ENCODE data around the gene OTP. TPM values are rescaled to one million over a fixed set of nuclear protein-coding genes. Genes with fewer than 3 reads are reported as not detected.
A peak's percentile ranks its signal among the peaks of the same experiment; 100 is the strongest.

Gene OTP
- total RNA-seq (not detected), polyA plus RNA-seq (not detected)
- long read RNA-seq, donor 1 = 0 reads
- long read RNA-seq, donor 2 = 0 reads
- long read RNA-seq, donor 3 = 0 reads
- long read RNA-seq, donor 4 = 0 reads
- long read RNA-seq, donor 5 = 0 reads
- long read RNA-seq, donor 6 = 0 reads
- long read RNA-seq, donor 7 = 0 reads
- long read RNA-seq, donor 8 = 0 reads
- long read RNA-seq, donor 9 = 0 reads
- long read RNA-seq, donor 10 = 0 reads

- peaks cover 61 to 100% (median 99%) of the 10 kb centered on the region in 3 donors for H3K27me3 ChIP-seq
- no peak within 1 kb of the TSS for H3K27ac ChIP-seq
- peaks cover 0 to 49% (median 8%) of the 10 kb centered on the region in 4 donors for H3K9me3 ChIP-seq
- peaks cover 11 to 51% (median 34%) of the 10 kb centered on the region in 4 donors for H3K4me1 ChIP-seq
- no peaks in the 10 kb centered on the region for H3K36me3 ChIP-seq
- intact Hi-C loops (cut with DNase I; ENCODE audit: low total_unique reads) = no loop called here
- WGBS, 5 donors = 9 to 18% (median 16%) methylated on average over 24 of the region's 24 CpGs
- TF ChIP-seq, protein P1, sequence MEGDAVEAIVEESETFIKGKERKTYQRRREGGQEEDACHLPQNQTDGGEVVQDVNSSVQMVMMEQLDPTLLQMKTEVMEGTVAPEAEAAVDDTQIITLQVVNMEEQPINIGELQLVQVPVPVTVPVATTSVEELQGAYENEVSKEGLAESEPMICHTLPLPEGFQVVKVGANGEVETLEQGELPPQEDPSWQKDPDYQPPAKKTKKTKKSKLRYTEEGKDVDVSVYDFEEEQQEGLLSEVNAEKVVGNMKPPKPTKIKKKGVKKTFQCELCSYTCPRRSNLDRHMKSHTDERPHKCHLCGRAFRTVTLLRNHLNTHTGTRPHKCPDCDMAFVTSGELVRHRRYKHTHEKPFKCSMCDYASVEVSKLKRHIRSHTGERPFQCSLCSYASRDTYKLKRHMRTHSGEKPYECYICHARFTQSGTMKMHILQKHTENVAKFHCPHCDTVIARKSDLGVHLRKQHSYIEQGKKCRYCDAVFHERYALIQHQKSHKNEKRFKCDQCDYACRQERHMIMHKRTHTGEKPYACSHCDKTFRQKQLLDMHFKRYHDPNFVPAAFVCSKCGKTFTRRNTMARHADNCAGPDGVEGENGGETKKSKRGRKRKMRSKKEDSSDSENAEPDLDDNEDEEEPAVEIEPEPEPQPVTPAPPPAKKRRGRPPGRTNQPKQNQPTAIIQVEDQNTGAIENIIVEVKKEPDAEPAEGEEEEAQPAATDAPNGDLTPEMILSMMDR (IDR thresholded peaks at IDR 0.05) = no peak
- TF ChIP-seq POLR2A (IDR thresholded peaks at IDR 0.05) (no peak), EP300 (IDR thresholded peaks at IDR 0.05) (no peak), POLR2AphosphoS5 (IDR thresholded peaks at IDR 0.05) (no peak)
- DNase-seq = no peak
- peak within 1 kb of the TSS in 1 of 4 donors; percentile 22 for H3K4me3 ChIP-seq
Observed at GRCh38 chr5:77637998-77638762, at the start of gene OTP. OTP (minus strand) TSS chr5:77638713; CDS start chr5:77638549, 164 bp downstream.

DNA sequence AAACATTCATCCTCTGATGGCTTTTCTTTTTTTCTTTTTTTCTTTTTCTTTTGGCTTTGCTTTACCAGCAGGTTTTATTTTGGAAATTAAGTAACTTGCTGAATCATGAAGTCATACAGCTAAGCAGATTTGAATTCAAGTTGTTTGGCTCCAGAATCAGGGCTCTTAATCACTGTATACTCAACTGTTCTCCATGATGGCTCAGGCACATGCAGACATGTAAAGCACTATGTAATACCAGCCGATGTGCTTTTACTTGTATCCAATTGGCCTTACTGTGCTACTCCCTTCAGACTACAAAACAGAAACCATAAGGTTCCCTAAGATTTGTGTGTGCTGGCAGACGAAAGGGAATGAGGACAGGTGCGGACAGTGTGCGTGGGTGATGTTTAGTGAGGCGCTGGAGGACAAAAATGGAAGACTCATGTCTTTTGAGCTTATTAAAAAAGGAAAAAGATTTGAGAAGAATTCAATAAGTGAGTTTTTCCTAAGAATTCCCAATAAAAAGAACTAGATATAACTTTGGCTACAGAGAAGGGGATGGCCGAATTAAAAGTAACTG lies 44.7 kb upstream of the OTP start:
- DNase-seq = no peak
- intact Hi-C loops (cut with DNase I; ENCODE audit: low total_unique reads) = no loop called here
- Histone ChIP-seq H3K9me3 (no peaks in the 10 kb centered on the region), H3K4me1 (no peaks in the 10 kb centered on the region), H3K27me3 (no peaks in the 10 kb centered on the region), H3K36me3 (peaks cover 0 to 10% (median 6%) of the 10 kb centered on the region in 4 donors), H3K4me3 (no peak overlapping the region), H3K27ac (no peak overlapping the region)
- TF ChIP-seq, protein P1 (IDR thresholded peaks at IDR 0.05) = no peak
- TF ChIP-seq EP300 (IDR thresholded peaks at IDR 0.05) = no peak
- TF ChIP-seq POLR2A (IDR thresholded peaks at IDR 0.05) = no peak
- TF ChIP-seq POLR2AphosphoS5 (IDR thresholded peaks at IDR 0.05) = no peak
- WGBS, 5 donors = 90 to 94% (median 93%) methylated on average over 6 of the region's 6 CpGs

DNA sequence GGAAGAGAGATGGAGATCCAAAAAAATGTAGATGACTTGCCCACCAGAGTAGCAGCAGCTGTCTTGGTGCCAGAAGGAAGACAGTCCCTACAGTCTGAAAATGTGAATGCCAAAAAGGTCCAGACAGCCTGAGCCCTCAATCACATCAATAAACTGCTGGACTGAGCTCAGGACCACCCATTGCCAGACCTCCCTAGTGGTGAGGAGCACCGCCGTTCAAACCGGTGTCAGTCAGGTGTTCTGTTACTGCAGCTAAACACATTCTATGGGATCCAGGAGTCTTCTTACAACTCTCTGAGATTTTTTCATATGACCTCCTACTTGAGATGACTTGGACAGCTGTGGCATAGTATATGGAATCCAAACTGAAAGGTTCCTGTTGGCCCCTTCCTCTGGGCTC lies 32.0 kb upstream of the OTP start:
- WGBS, 5 donors = 55 to 70% (median 62%) methylated on average over 2 to 3 of the region's 3 CpGs
- intact Hi-C loops (cut with DNase I; ENCODE audit: low total_unique reads) = no loop called here
- Histone ChIP-seq H3K4me3 (no peak overlapping the region), H3K27me3 (peaks cover 0 to 31% (median 0%) of the 10 kb centered on the region in 3 donors), H3K4me1 (no peaks in the 10 kb centered on the region), H3K9me3 (peaks cover 0 to 2% (median 0%) of the 10 kb centered on the region in 4 donors), H3K36me3 (no peaks in the 10 kb centered on the region), H3K27ac (no peak overlapping the region)
- no peak for TF ChIP-seq EP300 (IDR thresholded peaks at IDR 0.05)
- no peak for TF ChIP-seq POLR2AphosphoS5 (IDR thresholded peaks at IDR 0.05)
- TF ChIP-seq POLR2A (IDR thresholded peaks at IDR 0.05) = no peak
- DNase-seq = no peak

- H3K27ac ChIP-seq = no peak overlapping the region
- no peak for TF ChIP-seq POLR2AphosphoS5 (IDR thresholded peaks at IDR 0.05)
- TF ChIP-seq, protein P1 (IDR thresholded peaks at IDR 0.05) = no peak
- no peak for TF ChIP-seq POLR2A (IDR thresholded peaks at IDR 0.05)
- TF ChIP-seq EP300 (IDR thresholded peaks at IDR 0.05) = no peak
- H3K36me3 ChIP-seq = no peaks in the 10 kb centered on the region
- 61 to 89% (median 80%) methylated on average over 1 of the region's 1 CpG for WGBS, 5 donors
- no peak for DNase-seq
- H3K4me1 ChIP-seq = no peaks in the 10 kb centered on the region
- H3K9me3 ChIP-seq = no peaks in the 10 kb centered on the region
- no peak overlapping the region for H3K4me3 ChIP-seq
- peaks cover 0 to 40% (median 0%) of the 10 kb centered on the region in 3 donors for H3K27me3 ChIP-seq
- intact Hi-C loops (cut with DNase I; ENCODE audit: low total_unique reads) = no loop called here
Observed at GRCh38 chr5:77669677-77670076, 31.2 kb upstream of the OTP start.
